Neural cell (in vitro differentiated cells): Measurements from ENCODE around the gene ATAD3C. TPM values are rescaled to one million over a fixed set of nuclear protein-coding genes. Genes with fewer than 3 reads are reported as not detected.
"Not testable (repeated sequence)": the region's sequence is repeated elsewhere in the genome, so short reads cannot be mapped to it uniquely, and the experiment has no call there.

Experiments
- H2AFZ ChIP-seq: fragments of 200-600, 300-800 bp; sonication (generic), shearing (Covaris generic); 2 replicates; pipeline ENCODE4 v1.6.0; 2014; ENCODE audit warnings: low read depth, mild to moderate bottlenecking, antibody characterized with exemption, low read length, moderate library complexity
- H3F3A ChIP-seq: fragments of 200-600 bp; shearing (Covaris generic); 2 replicates; pipeline ENCODE4 v1.6.1; 2016; ENCODE audit warnings: mild to moderate bottlenecking, moderate library complexity, mixed read lengths, antibody characterized with exemption, low read length; ENCODE audit not compliant: insufficient read depth, poor library complexity, severe bottlenecking
- H3K27ac ChIP-seq: fragments of 200-600, 300-800 bp; sonication (generic), shearing (Covaris generic); 2 replicates; pipeline ENCODE4 v1.5.1; 2014; ENCODE audit warnings: mild to moderate bottlenecking, low read length, moderate library complexity
- H3K27me3 ChIP-seq: fragments of 300-800, 200-600 bp; sonication (generic), shearing (Covaris generic); 2 replicates; pipeline ENCODE4 v1.6.0; 2014; ENCODE audit warnings: mild to moderate bottlenecking, low read depth, low read length, moderate library complexity; ENCODE audit not compliant: insufficient read depth
- H3K36me3 ChIP-seq: fragments of 300-800, 200-600 bp; sonication (generic), shearing (Covaris generic); 2 replicates; pipeline ENCODE4 v1.5.1; 2014; ENCODE audit warnings: mild to moderate bottlenecking, antibody characterized with exemption, low read length, moderate library complexity; ENCODE audit not compliant: insufficient read depth
- H3K4me2 ChIP-seq: fragments of 300-800, 200-600 bp; sonication (generic), shearing (Covaris generic); 2 replicates; pipeline ENCODE4 v1.6.0; 2014; ENCODE audit warnings: mild to moderate bottlenecking, low read length
- H3K4me3 ChIP-seq: fragments of 300-800, 200-600 bp; sonication (generic), shearing (Covaris generic); 2 replicates; pipeline ENCODE4 v1.5.1; 2014; ENCODE audit warnings: mild to moderate bottlenecking, low read length, moderate library complexity
- H3K79me2 ChIP-seq: fragments of 200-600 bp; shearing (Covaris generic); replicated peaks from 2 replicates; pipeline ENCODE4 v1.6.0; 2014; ENCODE audit warnings: mild to moderate bottlenecking, low read length, moderate library complexity; ENCODE audit not compliant: insufficient read depth
- H3K9ac ChIP-seq: fragments of 300-800, 200-600 bp; sonication (generic), shearing (Covaris generic); 2 replicates; pipeline ENCODE4 v1.6.1; 2016; ENCODE audit warnings: mild to moderate bottlenecking, low read length, mixed read lengths
- H3K9me2 ChIP-seq: fragments of 200-600 bp; shearing (Covaris generic); 2 replicates; pipeline ENCODE4 v1.6.1; 2016; ENCODE audit warnings: mild to moderate bottlenecking, low read length, mixed read lengths; ENCODE audit not compliant: insufficient read depth
- H3K9me3 ChIP-seq: fragments of 200-600, 300-800 bp; sonication (generic), shearing (Covaris generic); 2 replicates; pipeline ENCODE4 v1.6.1; 2016; ENCODE audit warnings: mild to moderate bottlenecking, mixed run types, low read length, moderate library complexity, mixed read lengths
- H4K20me1 ChIP-seq: fragments of 200-600 bp; shearing (Covaris generic); 2 replicates; pipeline ENCODE4 v1.6.1; 2016; ENCODE audit warnings: mild to moderate bottlenecking, mixed run types; ENCODE audit not compliant: insufficient read depth
- EP300 ChIP-seq: fragments of 450-650 bp; conservative IDR thresholded peaks from 2 replicates; pipeline ENCODE4 v1.6.1; 2014; ENCODE audit warnings: antibody characterized with exemption, mild to moderate bottlenecking, moderate library complexity; ENCODE audit not compliant: poor library complexity, severe bottlenecking
- POLR2AphosphoS5 ChIP-seq: IDR thresholded peaks from 2 replicates; pipeline ENCODE4 v1.6.1; 2012
- RAD21 ChIP-seq: fragments of 450-650 bp; conservative IDR thresholded peaks from 2 replicates; pipeline ENCODE4 v1.6.1; 2014; ENCODE audit warnings: antibody characterized with exemption, mild to moderate bottlenecking, moderate library complexity
- polyA plus RNA-seq: library from polyadenylated mRNA; depleted of rRNA; stranded (reverse); fragments of >200 nt; gene quantifications from 2 replicates; pipeline ENCODE4 v1.2.3, GENCODE V29; 2014
- TF ChIP-seq, protein P1 (sequence below): fragments of 450-650 bp; IDR thresholded peaks from 2 replicates; pipeline ENCODE4 v1.5.1; 2014; ENCODE audit warnings: antibody characterized with exemption, mild to moderate bottlenecking, moderate library complexity; ENCODE audit not compliant: poor library complexity, severe bottlenecking

ATAD3C gene
- polyA plus RNA-seq, 1 donor from 2014 or later, result not detected

DNA sequence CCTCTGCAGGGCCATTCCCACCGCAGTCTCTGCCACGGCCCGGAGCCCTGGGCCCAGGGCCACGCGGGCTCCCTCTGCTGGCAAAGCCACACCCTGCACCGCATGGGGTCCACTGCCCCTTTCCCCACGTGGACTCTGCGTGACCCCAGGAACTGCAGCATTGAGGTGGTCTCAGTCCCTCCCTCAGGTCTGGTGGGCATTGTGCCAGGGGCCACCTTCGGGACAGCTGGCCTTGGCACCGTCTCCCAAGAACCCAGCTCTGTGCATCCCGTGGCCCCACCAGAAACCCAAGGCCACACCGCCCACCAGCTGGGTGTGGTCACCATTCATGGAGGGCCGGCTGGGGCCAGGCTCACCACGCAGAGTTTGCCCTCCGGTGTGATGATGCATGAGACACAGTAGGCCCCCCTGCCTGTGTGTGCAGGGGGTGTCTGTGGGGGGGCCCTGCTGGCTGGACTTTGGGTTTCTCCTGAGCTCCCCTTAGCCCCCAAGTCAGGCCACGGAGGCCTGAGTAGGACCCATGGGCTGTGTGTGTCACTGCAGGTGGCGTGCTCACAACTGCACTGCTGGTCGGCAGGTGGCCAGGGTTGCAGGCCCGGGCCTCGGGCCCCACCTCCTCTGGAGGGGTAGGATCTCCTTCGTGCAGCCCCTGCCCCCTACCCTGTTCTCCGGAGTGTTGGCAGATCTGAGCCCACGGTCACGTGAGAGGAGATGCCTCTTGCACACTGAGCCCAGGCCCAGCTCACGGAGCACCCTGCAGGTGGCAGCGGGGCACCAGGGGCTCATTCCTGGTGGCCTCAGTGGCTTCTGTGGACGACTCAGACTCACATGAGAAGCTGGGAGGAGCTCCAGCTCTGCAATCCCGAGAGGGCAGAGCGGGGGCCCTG, 8.2 kb upstream of the ATAD3C start:
- no peak overlapping the region for H3K27ac ChIP-seq

DNA sequence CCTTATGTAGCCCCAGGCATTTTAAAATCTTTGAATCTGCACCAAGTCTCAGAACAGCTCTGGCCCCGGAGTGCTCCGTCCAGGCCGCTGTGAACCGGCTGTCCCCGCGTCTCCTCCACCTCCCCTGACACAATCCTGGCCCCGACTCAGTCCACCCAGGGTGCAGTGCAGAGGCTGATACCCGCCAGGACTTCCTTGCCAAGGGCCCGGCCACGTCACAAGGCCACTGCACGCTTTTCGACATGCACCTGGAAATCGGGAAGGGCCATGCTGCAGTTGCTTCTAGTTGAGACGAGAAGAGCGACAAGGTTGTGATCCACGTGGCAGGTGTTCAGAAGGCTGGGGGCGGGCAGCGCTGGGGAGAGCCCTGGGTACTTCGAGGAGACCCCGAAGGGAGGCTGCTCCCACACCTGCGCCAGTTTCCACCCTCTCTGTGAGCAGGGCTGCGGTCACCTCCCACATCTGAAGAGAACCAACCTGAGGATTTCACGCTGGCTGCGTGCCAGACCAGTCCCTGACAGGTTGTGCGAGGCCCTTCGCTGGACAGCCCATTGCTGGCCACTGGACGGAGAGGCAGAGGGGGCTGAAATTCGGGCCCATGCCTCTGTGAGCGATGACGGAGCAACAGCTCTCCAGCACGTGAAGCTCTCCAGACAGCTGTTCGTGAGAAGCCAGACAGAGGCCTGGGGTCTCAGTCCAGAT, 7.3 kb upstream of the ATAD3C start:
- H3K27ac ChIP-seq, result no peak overlapping the region

More for the DNA sequence above, 8.2 kb upstream of the ATAD3C start:
- peaks cover 4% of the 10 kb centered on the region for H3K27me3 ChIP-seq
- H3K4me2 ChIP-seq, result no peak overlapping the region
- H2AFZ ChIP-seq, result no peak overlapping the region
- no peak overlapping the region for H3K9ac ChIP-seq
- H3F3A ChIP-seq, result no peaks in the 10 kb centered on the region
- no peaks in the 10 kb centered on the region for H3K9me3 ChIP-seq
- H3K9me2 ChIP-seq, result no peaks in the 10 kb centered on the region
- H4K20me1 ChIP-seq, result no peaks in the 10 kb centered on the region
- no peaks in the 10 kb centered on the region for H3K36me3 ChIP-seq
- no peaks in the 10 kb centered on the region for H3K79me2 ChIP-seq
- H3K4me3 ChIP-seq, result no peak overlapping the region
- TF ChIP-seq, protein P1, sequence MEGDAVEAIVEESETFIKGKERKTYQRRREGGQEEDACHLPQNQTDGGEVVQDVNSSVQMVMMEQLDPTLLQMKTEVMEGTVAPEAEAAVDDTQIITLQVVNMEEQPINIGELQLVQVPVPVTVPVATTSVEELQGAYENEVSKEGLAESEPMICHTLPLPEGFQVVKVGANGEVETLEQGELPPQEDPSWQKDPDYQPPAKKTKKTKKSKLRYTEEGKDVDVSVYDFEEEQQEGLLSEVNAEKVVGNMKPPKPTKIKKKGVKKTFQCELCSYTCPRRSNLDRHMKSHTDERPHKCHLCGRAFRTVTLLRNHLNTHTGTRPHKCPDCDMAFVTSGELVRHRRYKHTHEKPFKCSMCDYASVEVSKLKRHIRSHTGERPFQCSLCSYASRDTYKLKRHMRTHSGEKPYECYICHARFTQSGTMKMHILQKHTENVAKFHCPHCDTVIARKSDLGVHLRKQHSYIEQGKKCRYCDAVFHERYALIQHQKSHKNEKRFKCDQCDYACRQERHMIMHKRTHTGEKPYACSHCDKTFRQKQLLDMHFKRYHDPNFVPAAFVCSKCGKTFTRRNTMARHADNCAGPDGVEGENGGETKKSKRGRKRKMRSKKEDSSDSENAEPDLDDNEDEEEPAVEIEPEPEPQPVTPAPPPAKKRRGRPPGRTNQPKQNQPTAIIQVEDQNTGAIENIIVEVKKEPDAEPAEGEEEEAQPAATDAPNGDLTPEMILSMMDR, result no peak
- TF ChIP-seq RAD21, result no peak

DNA sequence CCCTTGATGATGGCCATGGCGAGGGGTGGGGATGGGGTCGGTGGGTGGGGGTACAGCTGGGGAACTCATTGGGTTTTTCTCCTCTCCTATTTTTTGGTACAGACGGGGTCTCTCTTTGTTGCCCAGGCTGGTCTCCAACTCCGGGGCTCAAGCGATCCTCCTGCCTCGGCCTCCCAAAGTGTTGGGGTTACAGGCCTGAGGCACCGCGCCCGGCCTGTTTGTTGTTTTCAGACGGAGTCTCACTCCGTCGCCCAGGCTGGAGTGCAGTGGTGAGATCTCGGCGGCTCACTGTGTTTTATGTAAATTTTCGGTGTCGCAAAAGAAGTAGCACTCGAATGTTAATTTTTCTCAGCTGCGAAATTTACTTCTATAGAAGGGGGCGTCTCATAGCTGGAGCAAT, 2.9 kb upstream of the ATAD3C start:
- not testable (repeated sequence) for H3K36me3 ChIP-seq, H3K4me3 ChIP-seq, H3K79me2 ChIP-seq

More for the DNA sequence above, 7.3 kb upstream of the ATAD3C start:
- H3F3A ChIP-seq, result no peaks in the 10 kb centered on the region
- no peak overlapping the region for H3K9ac ChIP-seq
- TF ChIP-seq EP300 (no peak), POLR2AphosphoS5 (no peak)
- H3K9me2 ChIP-seq, result no peaks in the 10 kb centered on the region
- H3K4me2 ChIP-seq, result no peak overlapping the region
- H3K9me3 ChIP-seq, result no peaks in the 10 kb centered on the region
- no peaks in the 10 kb centered on the region for H4K20me1 ChIP-seq
- no peaks in the 10 kb centered on the region for H3K36me3 ChIP-seq
- no peaks in the 10 kb centered on the region for H3K27me3 ChIP-seq
- no peak overlapping the region for H2AFZ ChIP-seq
- H3K79me2 ChIP-seq, result no peaks in the 10 kb centered on the region
- H3K4me3 ChIP-seq, result no peak overlapping the region

DNA sequence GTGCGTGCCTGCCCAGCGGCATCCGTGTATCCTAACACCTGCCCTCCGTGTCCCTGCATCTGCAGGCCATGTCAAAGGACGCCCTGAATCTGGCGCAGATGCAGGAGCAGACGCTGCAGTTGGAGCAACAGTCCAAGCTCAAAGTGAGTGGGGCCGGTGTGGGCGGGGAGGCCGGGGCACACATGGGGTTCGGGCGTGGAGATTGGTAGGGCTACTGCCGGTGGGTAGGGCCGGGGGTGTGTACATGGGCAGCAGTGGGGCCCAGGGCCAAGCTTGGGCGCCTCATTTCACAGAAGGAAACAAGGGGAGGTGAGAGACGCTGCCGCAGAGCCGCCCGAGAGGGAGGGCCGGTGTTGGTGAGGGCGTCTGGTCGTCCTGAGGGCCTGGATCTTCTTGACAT, 1.1 kb downstream of the ATAD3C start:
- H3K4me3 ChIP-seq, H2AFZ ChIP-seq, H4K20me1 ChIP-seq, H3K9me3 ChIP-seq, H3K9me2 ChIP-seq, H3K79me2 ChIP-seq, H3K9ac ChIP-seq, H3K36me3 ChIP-seq, H3F3A ChIP-seq, H3K27ac ChIP-seq, H3K27me3 ChIP-seq, H3K4me2 ChIP-seq: not testable (repeated sequence)

More for the DNA sequence above, 2.9 kb upstream of the ATAD3C start:
- not testable (repeated sequence) for H3F3A ChIP-seq, H3K9me2 ChIP-seq, H3K27ac ChIP-seq, H4K20me1 ChIP-seq, H3K9ac ChIP-seq, H3K9me3 ChIP-seq, H3K27me3 ChIP-seq, H2AFZ ChIP-seq, H3K4me2 ChIP-seq
